Measurements from ENCODE around the gene SCGB1A1. TPM values are rescaled to one million over a fixed set of nuclear protein-coding genes. Genes with fewer than 3 reads are reported as not detected.

SCGB1A1 gene
- total and polyA plus RNA-seq, 2 donors (not counting 1 experiment from before 2014, with no cell fraction given), result not detected

- Histone ChIP-seq H3K27me3 (replicated peaks in 1 of 4; ENCODE audit: control extremely low read depth in 1 of 4, control insufficient read depth in 3 of 4, insufficient read depth in 4 of 4, low read length in 3 of 4) (no peaks in the 10 kb centered on the region), H3K27ac (ENCODE audit: low read length in 2 of 2) (no peak overlapping the region), H3K9me3 (ENCODE audit: control extremely low read depth in 1 of 3, control insufficient read depth in 2 of 3, insufficient read depth in 1 of 3, low read length in 2 of 3) (no peaks in the 10 kb centered on the region), H2AFZ (ENCODE audit: insufficient read depth, low read depth, low read length, poor library complexity, severe bottlenecking) (peak overlapping the region; percentile 50), H3K4me3 (ENCODE audit: control extremely low read depth in 1 of 5, extremely low read depth in 1 of 5, insufficient read depth in 1 of 5, low read depth in 2 of 5, low read length in 4 of 5) (no peak overlapping the region), H3K79me2 (ENCODE audit: control insufficient read depth, insufficient read depth, low read length) (no peaks in the 10 kb centered on the region), H3K9ac (ENCODE audit: low read length) (no peak overlapping the region), H4K20me1 (ENCODE audit: control insufficient read depth, insufficient read depth, low read length, poor library complexity, severe bottlenecking) (no peaks in the 10 kb centered on the region), H3K36me3 (replicated peaks in 1 of 2; ENCODE audit: control extremely low read depth in 1 of 2, control insufficient read depth in 1 of 2, extremely low read depth in 1 of 2, insufficient read depth in 2 of 2, low read length in 1 of 2) (no peaks in the 10 kb centered on the region), H3K4me1 (ENCODE audit: control insufficient read depth in 2 of 2, insufficient read depth in 2 of 2, low read length in 2 of 2) (peaks cover 21 to 37% of the 10 kb centered on the region in 2 donors), H3K4me2 (replicated peaks; ENCODE audit: low read depth, low read length, poor library complexity, severe bottlenecking) (peak overlapping the region; percentile 21)
- H3K4me1 Mint-ChIP-seq, result peaks cover 37% of the 10 kb centered on the region
- H3K4me3 Mint-ChIP-seq, result peak overlapping the region; percentile 53
- ATAC-seq (ENCODE audit: low read depth) (peak; percentile 21), DNase-seq (no peak)
- 32% methylated on average over 6 of the region's 16 CpGs for WGBS (ENCODE audit: insufficient coverage)
- H3K9me3 Mint-ChIP-seq (ENCODE audit: insufficient read depth), result no peaks in the 10 kb centered on the region
- H3K27me3 Mint-ChIP-seq, result peaks cover 3% of the 10 kb centered on the region
- H3K27ac Mint-ChIP-seq, result peak overlapping the region; percentile 54
- no peak for TF ChIP-seq EZH2 (IDR thresholded peaks at IDR 0.05; ENCODE audit: borderline replicate concordance, insufficient read depth, low read depth, low read length, poor library complexity, severe bottlenecking)
- TF ChIP-seq CTCF (IDR thresholded peaks at IDR 0.05), result no peak
- ChIA-PET POLR2A (interaction anchor here (0.7 kb wide), 2 partner anchors 110 to 429 kb away, joined by 4 to 7 read pairs; no protein-coding TSS in a partner anchor), CTCF (interaction anchor here (0.6 to 2.4 kb wide), 6 partner anchors 9 to 206 kb away, joined by 3 to 14 read pairs (median 4); no protein-coding TSS in a partner anchor)
- intact Hi-C loops (cut with micrococcal nuclease), result no loop called here
These were observed 14.5 kb downstream of the SCGB1A1 start for GRCh38 chr11:62433141-62433903.

GRCh38 chr11:62433904-62434276 lies 15.1 kb downstream of the SCGB1A1 start:
- H3K27ac Mint-ChIP-seq, result peak overlapping the region; percentile 54
- H3K79me2 ChIP-seq (ENCODE audit: control insufficient read depth, insufficient read depth, low read length), result no peaks in the 10 kb centered on the region
- H3K4me1 Mint-ChIP-seq, result peaks cover 37% of the 10 kb centered on the region
- ATAC-seq (ENCODE audit: low read depth) (no peak), DNase-seq (no peak)
- TF ChIP-seq EZH2 (IDR thresholded peaks at IDR 0.05; ENCODE audit: borderline replicate concordance, insufficient read depth, low read depth, low read length, poor library complexity, severe bottlenecking), result no peak
- TF ChIP-seq CTCF (IDR thresholded peaks at IDR 0.05), result no peak
- no peak overlapping the region for H3K4me3 ChIP-seq (ENCODE audit: control extremely low read depth in 1 of 5, extremely low read depth in 1 of 5, insufficient read depth in 1 of 5, low read depth in 2 of 5, low read length in 4 of 5)
- CTCF ChIA-PET, result interaction anchor here (0.6 to 2.4 kb wide), 4 partner anchors 9 to 127 kb away, joined by 3 to 14 read pairs (median 4); no protein-coding TSS in a partner anchor
- peak overlapping the region; percentile 53 for H3K4me3 Mint-ChIP-seq
- H2AFZ ChIP-seq (ENCODE audit: insufficient read depth, low read depth, low read length, poor library complexity, severe bottlenecking), result peak overlapping the region; percentile 50
- H3K4me1 ChIP-seq (ENCODE audit: control insufficient read depth in 2 of 2, insufficient read depth in 2 of 2, low read length in 2 of 2), result peaks cover 21 to 37% of the 10 kb centered on the region in 2 donors
- no peak overlapping the region for H3K9ac ChIP-seq (ENCODE audit: low read length)
- H3K9me3 ChIP-seq (ENCODE audit: control extremely low read depth in 1 of 3, control insufficient read depth in 2 of 3, insufficient read depth in 1 of 3, low read length in 2 of 3), result no peaks in the 10 kb centered on the region
- intact Hi-C loops (cut with micrococcal nuclease), result no loop called here
- POLR2A ChIA-PET, result no interaction called here
- H3K27ac ChIP-seq (ENCODE audit: low read length in 2 of 2), result no peak overlapping the region
- WGBS (ENCODE audit: insufficient coverage), result 17% methylated on average over 5 of the region's 6 CpGs
- H3K27me3 ChIP-seq (replicated peaks in 1 of 4; ENCODE audit: control extremely low read depth in 1 of 4, control insufficient read depth in 3 of 4, insufficient read depth in 4 of 4, low read length in 3 of 4), result no peaks in the 10 kb centered on the region
- peaks cover 3% of the 10 kb centered on the region for H3K27me3 Mint-ChIP-seq
- H3K36me3 ChIP-seq (replicated peaks in 1 of 2; ENCODE audit: control extremely low read depth in 1 of 2, control insufficient read depth in 1 of 2, extremely low read depth in 1 of 2, insufficient read depth in 2 of 2, low read length in 1 of 2), result no peaks in the 10 kb centered on the region
- no peaks in the 10 kb centered on the region for H4K20me1 ChIP-seq (ENCODE audit: control insufficient read depth, insufficient read depth, low read length, poor library complexity, severe bottlenecking)
- peak overlapping the region; percentile 21 for H3K4me2 ChIP-seq (replicated peaks; ENCODE audit: low read depth, low read length, poor library complexity, severe bottlenecking)
- H3K9me3 Mint-ChIP-seq (ENCODE audit: insufficient read depth), result no peaks in the 10 kb centered on the region

All from B cell (primary cell).